AG04449 (cell line): ENCODE measurements around the gene CRYBA1.

Source experiments
- CTCF ChIA-PET: fragments of 350-600 bp; formaldehyde crosslinking; extraction: SDS; loops from one replicate; lab custom pipeline; 2021; ENCODE audit warnings: antibody characterized with exemption; lab: Yijun Ruan, JAX
- POLR2A ChIA-PET: fragments of 400-600, 350-600 bp; formaldehyde crosslinking; extraction: SDS; loops from one replicate; lab custom pipeline; 2020; ENCODE audit warnings: antibody characterized with exemption, inconsistent platforms; lab: Yijun Ruan, JAX
- DNase-seq: peaks from one replicate; pipeline ENCODE4 v3.0.0-alpha.2; 2010; ENCODE audit warnings: low read depth, low spot score
- H3K4me3 ChIP-seq: 2 replicates; pipeline ENCODE4 v1.5.1; 2011; ENCODE audit warnings: low read depth, mild to moderate bottlenecking, control low read depth, low read length
- CTCF ChIP-seq: IDR thresholded peaks from one replicate; pipeline ENCODE4 v1.5.1; 2011; ENCODE audit warnings: mild to moderate bottlenecking, moderate library complexity, low read length, control low read depth, inconsistent platforms; ENCODE audit not compliant: insufficient read depth; ENCODE audit errors: missing control alignments

CRYBA1 gene

GRCh38 chr17:29292071-29292991, 45.7 kb downstream of the CRYBA1 start:
- peak overlapping the region; percentile 99 for H3K4me3 ChIP-seq
- CTCF ChIA-PET = interaction anchor here (0.6 to 6.6 kb wide), 17 partner anchors 9 to 324 kb away, joined by 3 to 62 read pairs (median 4); partner anchors contain the start of gene MYO18A
- DNase-seq = no peak
- POLR2A ChIA-PET = interaction anchor here (0.6 to 2.3 kb wide), 8 partner anchors 11 to 321 kb away, joined by 3 to 11 read pairs (median 3); no protein-coding TSS in a partner anchor
- TF ChIP-seq CTCF = no peak

DNA sequence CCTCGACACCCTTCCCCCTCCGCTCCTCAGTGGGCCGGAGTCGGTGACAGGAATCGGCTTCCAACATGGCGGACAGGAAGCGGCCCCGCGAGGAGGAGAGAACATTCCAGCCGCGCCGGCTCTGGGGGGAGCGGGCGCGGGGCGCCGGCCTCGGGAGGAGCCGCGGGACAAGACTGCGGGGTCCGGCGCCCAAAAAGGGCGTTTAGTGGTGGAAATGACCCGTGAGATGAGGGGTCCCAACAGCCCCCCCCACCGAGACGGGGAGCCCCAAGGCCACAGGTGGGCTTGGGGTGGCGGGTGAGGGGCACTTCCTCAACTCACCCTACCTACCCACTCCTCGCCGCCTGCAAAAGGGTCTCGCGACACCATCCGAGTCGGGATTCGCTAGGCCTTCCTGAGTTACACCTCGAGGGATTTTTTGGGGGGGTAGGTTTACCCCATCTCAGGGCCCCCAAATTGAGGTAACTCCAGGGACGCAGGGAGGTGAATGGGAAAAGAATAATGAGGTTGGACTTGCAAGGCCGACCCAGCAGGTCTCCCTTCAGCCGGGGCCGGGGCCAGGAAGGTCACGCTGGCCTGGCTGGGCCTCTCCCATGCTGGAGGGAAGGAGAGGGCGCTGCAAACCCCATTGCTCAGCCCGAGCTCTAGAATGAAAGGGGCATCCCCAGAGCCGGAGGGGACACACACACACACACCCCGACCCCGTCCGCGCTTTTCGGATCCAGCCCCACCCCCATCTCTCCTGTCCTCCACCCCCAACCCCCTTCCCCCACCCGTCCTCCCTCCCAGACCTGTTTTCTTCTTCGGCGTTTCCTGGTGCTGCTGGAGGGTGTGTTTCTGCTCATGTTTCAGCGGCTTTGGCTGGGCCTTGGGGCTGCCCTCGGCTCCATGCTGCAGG, 46.6 kb downstream of the CRYBA1 start:
- no peak for DNase-seq
- POLR2A ChIA-PET = interaction anchor here (0.6 to 2.3 kb wide), 21 partner anchors 8 to 1133 kb away, joined by 3 to 12 read pairs (median 4); partner anchors contain the start of genes MYO18A and TAOK1
- CTCF ChIA-PET = interaction anchor here (0.8 to 6.6 kb wide), 9 partner anchors 14 to 323 kb away, joined by 3 to 62 read pairs (median 4); partner anchors contain the start of gene MYO18A
- peak overlapping the region; percentile 99 for H3K4me3 ChIP-seq
- TF ChIP-seq CTCF = no peak

- H3K4me3 ChIP-seq = peak within 1 kb of the TSS; percentile 99
- ChIA-PET CTCF (interaction anchor here (0.6 to 1.5 kb wide), 4 partner anchors 54 to 149 kb away, joined by 4 to 6 read pairs (median 4); no protein-coding TSS in a partner anchor), POLR2A (interaction anchor here (0.6 to 1.5 kb wide), 28 partner anchors 9 to 1132 kb away, joined by 3 to 12 read pairs (median 4); partner anchors contain the start of genes MYO18A and TAOK1)
- peak; percentile 83 for DNase-seq
- TF ChIP-seq CTCF = no peak
Measured at GRCh38 chr17:29293890-29294579, 47.4 kb downstream of the CRYBA1 start, which contains the start of gene NUFIP2. Gene NUFIP2, minus strand, starts transcription at chr17:29294148. Its CDS starts 89 bp downstream, at chr17:29294059.

DNA sequence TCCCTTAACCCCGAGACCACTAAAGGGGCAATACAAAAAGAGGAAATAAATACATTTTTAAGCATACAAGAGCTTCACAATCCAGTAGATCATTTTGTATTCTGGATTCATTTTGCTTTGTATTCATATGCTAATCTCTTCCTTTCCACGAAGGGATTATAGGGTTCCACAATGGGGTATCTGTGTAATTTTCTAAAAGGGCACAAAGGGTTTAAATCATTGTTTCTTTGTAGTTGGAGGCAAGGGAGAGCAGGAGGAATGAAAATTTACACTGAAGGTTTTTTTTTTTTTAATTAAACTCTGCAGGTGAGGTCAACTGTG, 47.9 kb downstream of the CRYBA1 start:
- ChIA-PET CTCF (interaction anchor here (0.6 to 1.5 kb wide), 4 partner anchors 54 to 149 kb away, joined by 4 to 6 read pairs (median 4); no protein-coding TSS in a partner anchor), POLR2A (interaction anchor here (0.6 to 1.5 kb wide), 26 partner anchors 9 to 297 kb away, joined by 3 to 12 read pairs (median 4); partner anchors contain the start of gene TAOK1)
- no peak for TF ChIP-seq CTCF
- H3K4me3 ChIP-seq = peak overlapping the region; percentile 69
- DNase-seq = no peak

GRCh38 chr17:29295420-29295819, 48.8 kb downstream of the CRYBA1 start:
- no peak overlapping the region for H3K4me3 ChIP-seq
- ChIA-PET CTCF (interaction anchor here (1.2 to 1.5 kb wide), 4 partner anchors 10 to 147 kb away, joined by 3 to 4 read pairs (median 4); no protein-coding TSS in a partner anchor), POLR2A (no interaction called here)
- DNase-seq = no peak
- no peak for TF ChIP-seq CTCF
